SU-DHL-6 (cell line): ENCODE results near the gene DNASE1L2.

Source experiments
- H2AFZ ChIP-seq: fragments of 200-600 bp; sonication (generic); 2 replicates; pipeline ENCODE4 v1.6.1; 2014; ENCODE audit warnings: low read depth, mild to moderate bottlenecking, moderate library complexity, mixed read lengths, antibody characterized with exemption, low read length; ENCODE audit not compliant: severe bottlenecking
- H3F3A ChIP-seq: fragments of 200-600 bp; shearing (Covaris generic); 2 replicates; pipeline ENCODE4 v1.6.0; 2016; ENCODE audit warnings: antibody characterized with exemption, mild to moderate bottlenecking; ENCODE audit not compliant: insufficient read depth
- H3K27ac ChIP-seq: fragments of 200-600 bp; sonication (generic); 2 replicates; pipeline ENCODE4 v1.5.1; 2016; ENCODE audit warnings: low read depth, mild to moderate bottlenecking, low read length, moderate library complexity, mixed read lengths
- H3K27me3 ChIP-seq: fragments of 200-600 bp; sonication (generic), shearing (Covaris generic); 2 replicates; pipeline ENCODE4 v1.6.0; 2014; ENCODE audit warnings: mild to moderate bottlenecking, low read length
- H3K36me3 ChIP-seq: fragments of 200-600 bp; sonication (generic); 2 replicates; pipeline ENCODE4 v1.6.1; 2014; ENCODE audit warnings: mild to moderate bottlenecking, low read length, mixed read lengths
- H3K4me2 ChIP-seq: fragments of 300-600, 200-600 bp; shearing (Covaris generic), sonication (generic); 2 replicates; pipeline ENCODE4 v1.6.0; 2014; ENCODE audit warnings: low read length, low read depth, mild to moderate bottlenecking; ENCODE audit not compliant: poor library complexity, severe bottlenecking
- H3K4me3 ChIP-seq: fragments of 200-600 bp; sonication (generic); 2 replicates; pipeline ENCODE4 v1.5.1; 2014; ENCODE audit warnings: antibody characterized with exemption, low read length, mild to moderate bottlenecking, mixed read lengths; ENCODE audit not compliant: insufficient read depth, poor library complexity, severe bottlenecking
- H3K79me2 ChIP-seq: fragments of 200-600 bp; sonication (generic); 2 replicates; pipeline ENCODE4 v1.6.1; 2014; ENCODE audit warnings: mild to moderate bottlenecking, low read length, moderate library complexity; ENCODE audit not compliant: insufficient read depth
- H3K9ac ChIP-seq: fragments of 200-600 bp; sonication (generic); 2 replicates; pipeline ENCODE4 v1.7.0; 2014; ENCODE audit warnings: mild to moderate bottlenecking, low read length
- H3K9me2 ChIP-seq: fragments of 200-600 bp; sonication (generic); replicated peaks from 2 replicates; pipeline ENCODE4 v1.6.1; 2014; ENCODE audit warnings: low read length; ENCODE audit not compliant: insufficient read depth
- H3K9me3 ChIP-seq: fragments of 200-600 bp; sonication (generic); 2 replicates; pipeline ENCODE4 v1.6.1; 2014; ENCODE audit warnings: low read length, mixed read lengths; ENCODE audit not compliant: insufficient read depth
- H4K20me1 ChIP-seq: fragments of 200-600 bp; sonication (generic); 2 replicates; pipeline ENCODE4 v1.6.1; 2014; ENCODE audit warnings: low read depth, mild to moderate bottlenecking, antibody characterized with exemption, low read length, moderate library complexity, mixed read lengths
- EZH2phosphoT487 ChIP-seq: fragments of 200-600 bp; sonication (generic), shearing (Covaris generic); conservative IDR thresholded peaks from 2 replicates; pipeline ENCODE4 v1.6.1; 2018; ENCODE audit warnings: mild to moderate bottlenecking, antibody characterized with exemption, low read length, moderate library complexity, mixed read lengths
- TF ChIP-seq, protein P1 (sequence below): fragments of 200-600 bp; sonication (generic); IDR thresholded peaks from one replicate; pipeline ENCODE4 v1.5.1; 2017; ENCODE audit warnings: antibody characterized with exemption, mild to moderate bottlenecking, low read length, moderate library complexity; ENCODE audit not compliant: insufficient read depth, poor library complexity, severe bottlenecking

Gene DNASE1L2

DNA sequence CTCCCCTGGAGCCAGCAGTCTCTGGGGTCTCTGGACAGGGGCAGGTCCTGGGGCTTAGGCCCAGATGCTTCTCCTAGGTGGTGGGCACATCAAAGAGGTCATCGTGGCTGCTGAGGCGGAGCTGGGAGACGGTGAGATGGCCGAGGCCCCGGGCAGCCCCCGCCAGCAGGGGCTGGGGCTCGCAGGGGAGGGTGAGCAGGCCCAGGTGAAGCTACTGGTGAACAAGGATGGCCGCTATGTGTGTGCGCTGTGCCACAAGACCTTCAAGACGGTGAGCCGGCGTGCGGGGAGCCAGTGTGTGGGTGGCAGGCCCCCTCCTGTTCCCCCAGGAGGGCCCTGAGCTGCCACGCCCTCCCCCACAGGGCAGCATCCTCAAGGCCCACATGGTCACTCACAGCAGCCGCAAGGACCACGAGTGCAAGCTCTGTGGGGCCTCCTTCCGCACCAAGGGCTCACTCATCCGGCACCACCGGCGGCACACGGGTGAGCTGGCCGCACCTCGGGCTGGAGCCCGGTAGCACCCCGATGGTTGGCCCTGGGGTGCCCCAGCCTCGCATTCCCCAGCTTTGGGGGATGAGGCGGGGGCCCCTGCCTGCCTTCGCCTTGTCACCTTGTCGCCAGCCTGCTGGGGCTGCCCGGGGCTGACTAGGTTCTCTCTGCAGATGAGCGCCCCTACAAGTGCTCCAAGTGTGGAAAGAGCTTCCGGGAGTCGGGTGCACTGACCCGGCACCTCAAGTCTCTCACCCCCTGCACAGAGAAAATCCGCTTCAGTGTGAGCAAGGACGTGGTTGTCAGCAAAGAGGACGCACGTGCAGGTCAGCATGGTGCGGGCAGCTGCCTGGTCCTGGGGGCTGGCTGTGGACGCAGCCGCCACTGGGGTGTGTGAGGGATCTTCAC lies 3.9 kb upstream of the DNASE1L2 start:
- Histone ChIP-seq H3K36me3 (no peaks in the 10 kb centered on the region), H4K20me1 (no peaks in the 10 kb centered on the region), H3F3A (no peaks in the 10 kb centered on the region), H3K27me3 (no peaks in the 10 kb centered on the region), H3K4me2 (no peak overlapping the region), H3K4me3 (no peak overlapping the region), H3K9me3 (no peaks in the 10 kb centered on the region), H3K9me2 (no peaks in the 10 kb centered on the region), H3K9ac (no peak overlapping the region), H2AFZ (no peak overlapping the region), H3K27ac (no peak overlapping the region), H3K79me2 (peaks cover 9% of the 10 kb centered on the region; the same call in 1 of the 2 replicates)
- no peak for TF ChIP-seq EZH2phosphoT487
- TF ChIP-seq, protein P1, sequence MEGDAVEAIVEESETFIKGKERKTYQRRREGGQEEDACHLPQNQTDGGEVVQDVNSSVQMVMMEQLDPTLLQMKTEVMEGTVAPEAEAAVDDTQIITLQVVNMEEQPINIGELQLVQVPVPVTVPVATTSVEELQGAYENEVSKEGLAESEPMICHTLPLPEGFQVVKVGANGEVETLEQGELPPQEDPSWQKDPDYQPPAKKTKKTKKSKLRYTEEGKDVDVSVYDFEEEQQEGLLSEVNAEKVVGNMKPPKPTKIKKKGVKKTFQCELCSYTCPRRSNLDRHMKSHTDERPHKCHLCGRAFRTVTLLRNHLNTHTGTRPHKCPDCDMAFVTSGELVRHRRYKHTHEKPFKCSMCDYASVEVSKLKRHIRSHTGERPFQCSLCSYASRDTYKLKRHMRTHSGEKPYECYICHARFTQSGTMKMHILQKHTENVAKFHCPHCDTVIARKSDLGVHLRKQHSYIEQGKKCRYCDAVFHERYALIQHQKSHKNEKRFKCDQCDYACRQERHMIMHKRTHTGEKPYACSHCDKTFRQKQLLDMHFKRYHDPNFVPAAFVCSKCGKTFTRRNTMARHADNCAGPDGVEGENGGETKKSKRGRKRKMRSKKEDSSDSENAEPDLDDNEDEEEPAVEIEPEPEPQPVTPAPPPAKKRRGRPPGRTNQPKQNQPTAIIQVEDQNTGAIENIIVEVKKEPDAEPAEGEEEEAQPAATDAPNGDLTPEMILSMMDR, result no peak

DNA sequence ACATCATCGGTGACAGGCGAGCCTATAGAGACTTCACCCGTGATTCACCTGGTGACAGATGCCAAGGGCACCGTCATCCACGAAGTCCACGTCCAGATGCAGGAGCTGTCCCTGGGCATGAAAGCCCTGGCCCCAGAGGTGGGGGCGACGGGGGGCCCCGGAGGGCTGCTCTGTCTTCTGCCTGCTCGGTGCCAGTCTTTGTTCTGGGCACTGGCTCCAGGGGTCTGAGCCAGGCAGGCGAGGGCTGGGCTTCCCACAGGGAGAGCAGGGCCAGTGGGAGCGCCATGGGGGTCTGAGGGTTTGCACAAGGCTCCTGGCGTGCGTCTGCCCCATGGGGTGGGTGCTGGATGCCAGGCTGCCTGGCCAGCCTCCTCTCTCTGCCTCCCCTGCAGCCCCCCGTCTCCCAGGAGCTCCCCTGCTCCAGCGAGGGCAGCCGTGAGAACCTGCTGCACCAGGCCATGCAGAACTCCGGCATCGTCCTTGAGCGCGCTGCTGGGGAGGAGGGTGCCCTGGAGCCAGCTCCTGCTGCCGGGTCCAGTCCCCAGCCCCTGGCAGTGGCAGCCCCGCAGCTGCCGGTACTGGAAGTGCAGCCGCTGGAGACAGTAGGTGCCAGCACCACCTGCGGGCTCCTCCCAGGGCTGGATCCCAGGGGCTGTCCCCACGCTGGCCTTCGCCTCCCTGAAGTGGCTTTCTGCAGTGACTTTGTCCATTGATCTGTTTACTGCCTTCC lies 3.0 kb upstream of the DNASE1L2 start:
- Histone ChIP-seq H2AFZ (no peak overlapping the region), H3K4me2 (no peak overlapping the region), H3K27ac (no peak overlapping the region), H3K4me3 (no peak overlapping the region), H4K20me1 (no peaks in the 10 kb centered on the region), H3K36me3 (no peaks in the 10 kb centered on the region), H3K9ac (no peak overlapping the region), H3F3A (no peaks in the 10 kb centered on the region), H3K9me2 (no peaks in the 10 kb centered on the region), H3K27me3 (no peaks in the 10 kb centered on the region), H3K9me3 (no peaks in the 10 kb centered on the region), H3K79me2 (0 out of 2 replicates have a peak, but pooled peaks cover 3% of the 10 kb centered on the region)
- TF ChIP-seq, protein P1, result no peak
- no peak for TF ChIP-seq EZH2phosphoT487

DNA sequence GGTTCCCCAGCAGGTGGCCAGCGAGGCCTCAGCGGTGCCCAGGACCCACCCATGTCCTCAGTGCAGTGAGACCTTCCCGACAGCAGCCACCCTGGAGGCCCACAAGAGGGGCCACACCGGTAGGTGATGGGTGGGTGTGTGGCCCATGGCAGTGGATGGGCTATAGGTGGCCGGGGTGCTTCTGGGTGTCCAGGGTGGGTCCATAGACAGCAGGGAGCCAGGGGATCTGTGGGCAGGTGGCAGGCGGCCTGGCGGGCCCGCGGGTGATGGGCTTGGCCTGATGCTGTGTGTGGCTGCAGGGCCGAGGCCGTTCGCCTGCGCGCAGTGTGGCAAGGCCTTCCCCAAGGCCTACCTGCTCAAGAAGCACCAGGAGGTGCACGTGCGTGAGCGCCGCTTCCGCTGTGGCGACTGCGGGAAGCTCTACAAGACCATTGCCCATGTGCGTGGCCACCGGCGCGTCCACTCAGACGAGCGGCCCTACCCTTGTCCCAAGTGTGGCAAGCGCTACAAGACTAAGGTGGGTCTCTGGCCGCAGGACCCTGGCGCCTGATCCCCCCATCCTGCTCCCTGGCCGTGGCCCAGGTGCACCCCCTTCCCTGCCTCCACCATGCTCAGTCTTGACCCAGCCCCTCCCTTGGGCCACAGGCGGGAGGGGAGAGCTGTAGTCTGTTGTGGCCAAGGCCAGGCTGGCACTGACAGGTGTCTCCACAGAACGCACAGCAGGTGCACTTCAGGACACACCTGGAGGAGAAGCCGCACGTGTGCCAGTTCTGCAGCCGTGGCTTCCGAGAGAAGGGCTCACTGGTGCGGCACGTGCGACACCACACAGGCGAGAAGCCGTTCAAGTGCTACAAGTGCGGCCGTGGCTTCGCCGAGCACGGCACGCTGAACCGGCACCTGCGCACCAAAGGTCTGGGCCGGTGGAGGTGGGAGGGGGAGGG lies 2.1 kb upstream of the DNASE1L2 start:
- no peaks in the 10 kb centered on the region for H3K27me3 ChIP-seq
- no peaks in the 10 kb centered on the region for H3K9me3 ChIP-seq
- no peak overlapping the region for H3K27ac ChIP-seq
- no peak overlapping the region for H3K4me3 ChIP-seq
- no peak overlapping the region for H3K9ac ChIP-seq
- 0 out of 2 replicates have a peak, but pooled peaks cover under 1% of the 10 kb centered on the region for H3F3A ChIP-seq
- no peaks in the 10 kb centered on the region for H4K20me1 ChIP-seq
- H3K36me3 ChIP-seq, result no peaks in the 10 kb centered on the region
- H3K79me2 ChIP-seq, result no peaks in the 10 kb centered on the region
- no peak overlapping the region for H2AFZ ChIP-seq
- H3K9me2 ChIP-seq, result no peaks in the 10 kb centered on the region
- TF ChIP-seq EZH2phosphoT487, result no peak
- TF ChIP-seq, protein P1, result no peak
- H3K4me2 ChIP-seq, result no peak overlapping the region
